KMS-11 (cell line): ENCODE results near the gene PGAM2.

Experiments used
- H2AFZ ChIP-seq: fragments of 200-600 bp; sonication (generic); 2 replicates; pipeline ENCODE4 v1.6.1; 2016; ENCODE audit warnings: antibody characterized with exemption, mixed run types, low read depth
- H3K27ac ChIP-seq: fragments of 200-600 bp; sonication (generic); 2 replicates; pipeline ENCODE4 v1.6.1; 2016; ENCODE audit warnings: mild to moderate bottlenecking, mixed run types
- H3K27me3 ChIP-seq: fragments of 200-600 bp; sonication (generic); 2 replicates; pipeline ENCODE4 v1.6.1; 2017; ENCODE audit warnings: mild to moderate bottlenecking, low read depth, mixed run types, moderate library complexity; ENCODE audit not compliant: insufficient read depth
- H3K36me3 ChIP-seq: fragments of 200-600 bp; sonication (generic); 2 replicates; pipeline ENCODE4 v1.6.1; 2017; ENCODE audit warnings: mild to moderate bottlenecking, mixed run types; ENCODE audit not compliant: insufficient read depth
- H3K4me1 ChIP-seq: fragments of 200-600 bp; sonication (generic); 2 replicates; pipeline ENCODE4 v1.6.1; 2016; ENCODE audit warnings: mild to moderate bottlenecking, low read depth, mixed run types; ENCODE audit not compliant: poor library complexity, severe bottlenecking
- H3K4me2 ChIP-seq: fragments of 200-600 bp; sonication (generic); 2 replicates; pipeline ENCODE4 v1.7.0; 2016; ENCODE audit warnings: mild to moderate bottlenecking, mixed run types
- H3K4me3 ChIP-seq: fragments of 200-600 bp; sonication (generic); IDR thresholded peaks from 2 replicates; pipeline ENCODE4 v1.6.1; 2017; ENCODE audit warnings: low read depth, low read length, mixed read lengths; ENCODE audit not compliant: insufficient read depth
- H3K79me2 ChIP-seq: fragments of 200-600 bp; sonication (generic); 2 replicates; pipeline ENCODE4 v1.6.1; 2016; ENCODE audit warnings: low read depth, mixed run types; ENCODE audit not compliant: insufficient read depth
- H3K9ac ChIP-seq: fragments of 200-600 bp; sonication (generic); 2 replicates; pipeline ENCODE4 v1.6.1; 2016; ENCODE audit warnings: mild to moderate bottlenecking, mixed run types
- H4K20me1 ChIP-seq: fragments of 200-600 bp; sonication (generic); 2 replicates; pipeline ENCODE4 v1.6.1; 2016; ENCODE audit warnings: mild to moderate bottlenecking, mixed run types; ENCODE audit not compliant: insufficient read depth
- CTCF ChIP-seq: fragments of 200-600 bp; sonication (generic); conservative IDR thresholded peaks from 2 replicates; pipeline ENCODE4 v1.6.1; 2017; ENCODE audit warnings: low read depth, mild to moderate bottlenecking, antibody characterized with exemption, low read length, moderate library complexity, mixed read lengths

Gene PGAM2

GRCh38 chr7:44086627-44087026, 21.3 kb upstream of the PGAM2 start:
- Histone ChIP-seq H4K20me1 (no peaks in the 10 kb centered on the region), H3K27me3 (peaks cover 10% of the 10 kb centered on the region; the same call in 1 of the 2 replicates), H3K9ac (no peak overlapping the region), H3K4me3 (no peak overlapping the region), H3K79me2 (no peaks in the 10 kb centered on the region), H2AFZ (no peak overlapping the region), H3K27ac (no peak overlapping the region), H3K4me1 (peaks cover 4% of the 10 kb centered on the region), H3K4me2 (no peak overlapping the region), H3K36me3 (no peaks in the 10 kb centered on the region)
- TF ChIP-seq CTCF, result no peak

- no peaks in the 10 kb centered on the region for H4K20me1 ChIP-seq
- no peak overlapping the region for H3K4me2 ChIP-seq
- 0 out of 2 replicates have a peak, but pooled peaks have one; percentile 19 for TF ChIP-seq CTCF
- no peak overlapping the region for H3K9ac ChIP-seq
- H3K79me2 ChIP-seq, result no peaks in the 10 kb centered on the region
- no peak overlapping the region for H3K27ac ChIP-seq
- peaks cover 4% of the 10 kb centered on the region for H3K4me1 ChIP-seq
- peaks cover 10% of the 10 kb centered on the region; the same call in 1 of the 2 replicates for H3K27me3 ChIP-seq
- no peaks in the 10 kb centered on the region for H3K36me3 ChIP-seq
- no peak overlapping the region for H2AFZ ChIP-seq
- no peak overlapping the region for H3K4me3 ChIP-seq
These were observed 20.2 kb upstream of the PGAM2 start for GRCh38 chr7:44085546-44085945.

- H3K9ac ChIP-seq, result no peak overlapping the region
- no peak overlapping the region for H3K4me2 ChIP-seq
- H4K20me1 ChIP-seq, result no peaks in the 10 kb centered on the region
- no peak overlapping the region for H3K4me3 ChIP-seq
- H3K27ac ChIP-seq, result no peak overlapping the region
- no peaks in the 10 kb centered on the region for H3K79me2 ChIP-seq
- no peak overlapping the region for H2AFZ ChIP-seq
- no peaks in the 10 kb centered on the region for H3K36me3 ChIP-seq
- H3K27me3 ChIP-seq, result peaks cover 10% of the 10 kb centered on the region; the same call in 1 of the 2 replicates
- TF ChIP-seq CTCF, result no peak
- peaks cover 4% of the 10 kb centered on the region for H3K4me1 ChIP-seq
These were observed 19.3 kb upstream of the PGAM2 start for GRCh38 chr7:44084701-44085100.

- Histone ChIP-seq H3K27me3 (peaks cover 10% of the 10 kb centered on the region; the same call in 1 of the 2 replicates), H3K4me2 (no peak overlapping the region), H3K79me2 (no peaks in the 10 kb centered on the region), H3K9ac (no peak overlapping the region), H2AFZ (no peak overlapping the region), H4K20me1 (no peaks in the 10 kb centered on the region), H3K27ac (no peak overlapping the region), H3K4me1 (peaks cover 4% of the 10 kb centered on the region), H3K36me3 (no peaks in the 10 kb centered on the region), H3K4me3 (no peak overlapping the region)
- no peak for TF ChIP-seq CTCF
These were observed 18.4 kb upstream of the PGAM2 start for GRCh38 chr7:44083796-44084195.
